Measurements from ENCODE around the gene PRKCE. TPM values are rescaled to one million over a fixed set of nuclear protein-coding genes. Genes with fewer than 3 reads are reported as not detected.

The PRKCE gene
- total RNA-seq, 2 experiments from 2014 or later, result 7.0 to 7.3 TPM

DNA sequence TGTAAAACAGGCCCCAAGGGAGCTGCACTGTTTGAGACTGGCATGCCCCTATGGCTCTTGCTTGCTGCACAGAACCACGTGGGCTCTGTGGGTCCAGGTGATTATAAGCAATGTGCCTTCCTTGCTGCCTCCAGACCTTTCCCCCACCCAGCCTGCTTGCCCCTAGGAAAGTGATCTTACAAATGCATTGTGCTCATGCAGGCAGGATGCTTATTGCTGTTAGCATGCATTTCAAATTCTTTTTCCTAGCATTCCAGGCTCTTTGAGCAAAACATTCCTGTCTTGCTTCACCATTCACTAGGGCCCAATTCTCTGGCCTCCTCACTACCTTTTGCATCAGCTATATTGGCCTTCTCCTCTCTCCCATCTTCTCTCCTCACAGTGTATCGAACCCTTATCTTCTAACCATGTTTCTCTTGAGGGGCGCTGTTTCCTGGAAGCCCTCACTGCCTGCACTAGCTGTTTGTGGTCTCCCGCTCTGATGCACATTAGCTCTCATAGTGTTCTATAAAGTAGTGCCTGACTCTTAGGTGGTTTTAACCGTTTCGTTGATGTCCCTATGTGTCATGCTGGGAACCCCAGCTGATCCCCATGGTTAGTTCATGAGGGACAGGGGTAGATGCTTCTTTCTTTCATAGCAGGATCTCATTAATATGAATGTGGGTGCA lies 492.8 kb downstream of the PRKCE start:
- ChIA-PET CTCF (interaction anchor here (1.0 to 1.5 kb wide), 2 partner anchors 91 to 137 kb away, joined by 3 read pairs; no protein-coding TSS in a partner anchor), POLR2A (no interaction called here)

DNA sequence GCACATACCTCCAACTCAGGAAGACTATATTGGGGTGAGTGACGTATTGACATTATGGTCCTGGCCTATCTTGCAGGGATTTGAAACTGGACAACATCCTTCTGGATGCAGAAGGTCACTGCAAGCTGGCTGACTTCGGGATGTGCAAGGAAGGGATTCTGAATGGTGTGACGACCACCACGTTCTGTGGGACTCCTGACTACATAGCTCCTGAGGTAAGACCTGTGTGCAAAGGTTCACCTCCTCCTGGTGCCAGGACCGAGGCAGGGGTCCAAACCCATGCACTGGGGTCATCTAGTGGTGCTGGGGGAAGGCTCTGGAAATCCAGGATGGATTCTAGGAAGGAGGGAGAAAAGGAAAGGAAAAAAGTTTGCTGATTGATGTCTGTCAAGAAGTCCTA lies 493.5 kb downstream of the PRKCE start:
- ChIA-PET POLR2A (no interaction called here), CTCF (interaction anchor here (1.0 to 1.5 kb wide), 2 partner anchors 91 to 136 kb away, joined by 3 read pairs; no protein-coding TSS in a partner anchor)

DNA sequence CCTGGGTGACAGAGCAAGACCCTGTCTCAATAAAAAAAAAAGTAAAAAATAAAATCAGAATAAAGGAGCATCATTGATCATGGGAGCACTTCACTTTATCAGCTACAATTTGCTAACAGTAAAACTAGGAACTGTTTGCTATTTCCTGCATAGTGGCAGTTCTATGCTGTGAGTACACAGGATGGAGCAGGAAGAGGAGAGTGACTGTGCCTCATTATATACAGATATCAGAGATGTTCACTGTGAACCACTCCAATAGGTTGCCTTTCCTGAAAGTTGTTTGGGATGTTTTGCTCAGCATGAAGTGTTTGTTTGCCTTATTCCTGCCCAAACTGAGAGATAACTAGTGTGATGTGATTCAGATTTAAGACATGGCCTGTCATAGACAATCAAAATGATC lies 494.4 kb downstream of the PRKCE start:
- CTCF ChIA-PET, result no interaction called here
- POLR2A ChIA-PET, result no interaction called here

DNA sequence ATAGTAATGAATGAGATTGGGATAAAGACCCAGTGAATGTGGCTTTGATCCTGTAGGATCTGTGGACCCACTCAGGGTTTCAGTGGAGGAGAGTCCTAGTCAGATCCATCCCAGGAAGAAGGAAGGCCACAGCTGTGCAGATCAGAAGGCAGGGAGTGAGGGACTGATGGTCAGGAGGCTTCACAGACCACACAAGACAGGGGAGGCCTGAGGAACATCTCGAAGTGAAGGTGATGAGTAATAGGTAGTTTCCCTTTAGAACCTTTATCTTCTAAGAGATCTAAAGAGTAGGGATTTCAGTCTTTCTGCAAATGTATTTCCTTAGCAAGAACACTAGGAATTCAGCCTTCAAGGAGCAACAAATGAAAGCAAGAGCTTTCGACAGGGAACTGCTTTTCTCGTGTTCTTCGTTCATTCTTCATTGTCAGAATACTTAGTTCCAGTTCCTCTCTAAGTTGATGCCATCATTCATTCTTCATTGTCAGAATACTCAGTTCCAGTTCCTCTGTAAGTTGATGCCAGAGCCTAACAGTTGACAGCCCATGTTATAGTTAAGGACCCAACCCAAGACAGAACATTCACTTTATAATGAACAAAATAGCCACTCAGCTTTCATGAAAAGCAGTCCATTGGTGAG lies 495.5 kb downstream of the PRKCE start:
- CTCF ChIA-PET, result no interaction called here

DNA sequence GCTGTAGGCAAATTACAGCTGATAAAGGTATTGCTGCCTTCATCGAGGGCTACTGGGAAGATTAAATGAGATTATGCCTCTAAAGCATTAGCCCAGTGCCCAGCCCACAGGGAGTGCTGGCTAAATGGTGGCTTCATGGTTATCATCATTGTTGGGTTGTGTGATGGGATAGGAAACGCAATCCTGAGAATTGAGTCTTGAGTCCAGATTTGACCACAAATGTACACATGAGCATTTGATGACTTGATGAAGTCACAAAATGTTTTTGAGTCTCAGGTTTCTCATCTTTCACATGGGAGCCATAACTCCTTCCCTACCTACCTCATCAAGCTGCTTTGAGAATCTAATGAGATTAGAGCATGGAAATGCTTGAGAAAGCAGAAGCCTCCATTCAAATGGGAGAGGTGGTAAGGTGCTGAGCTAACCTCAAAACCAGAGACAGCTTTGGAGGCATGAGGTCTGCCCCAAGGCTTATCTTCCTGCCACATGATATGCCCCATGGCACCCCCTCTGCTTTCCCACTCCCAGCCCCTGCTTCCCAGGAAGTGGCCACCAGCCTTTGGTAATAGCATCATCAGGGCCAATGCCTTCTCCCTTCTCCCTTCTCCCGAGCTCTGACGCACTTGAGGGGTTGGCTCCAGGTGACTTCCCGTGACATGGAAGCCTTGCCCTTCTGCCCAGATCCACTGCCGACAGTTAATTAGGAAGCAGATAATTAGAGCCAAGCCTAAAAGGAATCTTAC lies 496.3 kb downstream of the PRKCE start:
- POLR2A ChIA-PET, result no interaction called here

More for the DNA sequence above, 495.5 kb downstream of the PRKCE start:
- POLR2A ChIA-PET, result no interaction called here

DNA sequence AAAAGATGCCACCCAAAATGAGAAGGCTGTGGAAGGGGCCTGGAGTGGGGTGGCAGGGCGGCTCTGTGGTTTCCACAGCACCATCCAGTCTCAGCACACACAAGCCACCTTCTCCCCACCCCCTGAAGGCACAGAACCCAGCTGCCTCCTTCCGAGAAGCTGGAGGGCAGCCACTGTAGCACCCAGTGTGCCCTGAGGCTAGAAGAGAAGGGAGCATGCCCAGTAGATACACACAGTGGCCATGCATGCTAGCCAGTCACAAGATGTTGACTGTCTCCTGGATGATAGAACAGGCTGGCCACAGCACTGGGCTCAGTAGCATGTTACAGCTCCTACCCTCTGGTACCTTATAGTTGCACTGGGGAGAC lies 496.9 kb downstream of the PRKCE start:
- ChIA-PET POLR2A (no interaction called here), CTCF (no interaction called here)

More for the DNA sequence above, 496.3 kb downstream of the PRKCE start:
- CTCF ChIA-PET, result no interaction called here

DNA sequence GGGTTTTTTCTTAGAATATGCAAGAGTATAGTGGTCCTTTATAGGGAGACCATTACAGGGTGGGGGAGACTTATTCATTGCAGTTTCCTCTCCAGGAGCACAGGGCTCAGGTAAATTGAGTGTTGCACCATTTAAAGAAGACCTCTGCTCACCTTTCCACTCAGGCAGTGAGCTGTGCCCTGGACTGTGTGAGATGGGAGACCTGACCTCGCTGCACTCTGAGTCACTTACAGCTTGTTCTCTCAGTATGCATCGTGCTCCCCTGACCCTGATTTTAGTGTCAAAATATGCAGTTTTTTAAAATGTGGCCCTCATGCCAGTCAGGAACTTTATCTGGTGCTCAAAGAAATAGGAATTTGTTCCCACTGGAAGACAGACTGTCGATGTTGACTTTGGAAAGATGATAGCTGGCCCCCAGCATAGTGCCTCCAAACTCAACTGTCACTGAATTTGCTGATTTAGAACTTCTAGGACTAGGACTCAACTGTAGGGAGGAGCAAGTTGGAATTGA lies 499.0 kb downstream of the PRKCE start:
- CTCF ChIA-PET, result interaction anchor here (0.6 kb wide), 1 partner anchor 834 kb away, joined by 3 read pairs; no protein-coding TSS in a partner anchor
- POLR2A ChIA-PET, result no interaction called here

DNA sequence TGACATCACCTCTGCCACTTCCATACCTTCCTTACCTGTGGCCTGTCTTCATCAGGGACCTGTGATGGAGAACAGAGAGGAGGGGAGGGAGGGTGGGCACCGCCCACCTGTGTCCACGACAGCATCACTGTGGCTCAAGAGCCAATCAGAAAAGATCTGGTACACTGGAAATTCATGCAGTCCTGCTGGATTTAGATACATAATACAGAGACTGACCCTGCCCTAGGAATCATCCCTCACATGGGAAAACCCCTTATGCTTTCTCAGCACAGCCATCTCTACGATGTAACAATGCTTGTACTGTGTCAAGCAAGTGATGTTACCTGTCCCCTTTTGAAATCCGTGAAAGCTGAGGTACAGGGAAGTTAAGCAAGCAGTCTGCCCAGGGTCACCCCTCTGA lies 500.1 kb downstream of the PRKCE start:
- CTCF ChIA-PET, result no interaction called here
- POLR2A ChIA-PET, result no interaction called here

DNA sequence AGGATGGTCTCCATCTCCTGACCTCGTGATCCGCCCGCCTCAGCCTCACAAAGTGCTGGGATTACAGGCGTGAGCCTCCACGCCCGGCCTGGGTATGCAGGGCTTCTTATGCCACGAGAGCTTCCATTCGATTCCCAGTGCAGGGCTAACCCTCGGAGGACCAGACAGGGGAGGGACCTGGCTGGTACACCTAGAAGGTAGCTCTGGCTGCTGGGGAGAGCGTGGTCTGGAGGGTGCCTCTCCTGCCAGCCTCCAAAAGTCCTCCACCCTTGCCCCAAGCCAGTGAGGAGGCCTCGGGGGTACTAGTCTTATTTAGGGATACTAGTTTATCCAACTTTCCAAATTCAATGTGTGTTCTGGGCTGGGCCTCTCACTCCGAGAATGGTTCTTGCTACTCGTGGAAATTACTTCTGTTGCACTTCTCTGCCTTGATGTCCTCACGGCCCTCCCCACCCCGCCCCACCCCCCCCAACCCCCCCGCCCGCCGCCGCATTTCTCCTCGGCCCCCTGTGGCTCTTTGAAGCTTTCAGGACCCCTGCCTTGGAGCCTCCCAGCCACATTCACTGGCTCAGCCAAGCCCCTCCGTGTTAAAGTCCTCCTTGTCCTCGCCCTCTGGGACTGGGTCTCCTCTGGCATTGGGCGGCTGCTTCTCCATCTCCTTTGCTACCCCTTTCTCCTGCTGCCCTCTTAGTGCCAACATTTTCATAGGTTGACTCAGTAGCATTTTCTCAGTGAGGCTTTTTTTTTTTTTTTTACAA lies 502.7 kb downstream of the PRKCE start:
- POLR2A ChIA-PET, result no interaction called here
- CTCF ChIA-PET, result no interaction called here

DNA sequence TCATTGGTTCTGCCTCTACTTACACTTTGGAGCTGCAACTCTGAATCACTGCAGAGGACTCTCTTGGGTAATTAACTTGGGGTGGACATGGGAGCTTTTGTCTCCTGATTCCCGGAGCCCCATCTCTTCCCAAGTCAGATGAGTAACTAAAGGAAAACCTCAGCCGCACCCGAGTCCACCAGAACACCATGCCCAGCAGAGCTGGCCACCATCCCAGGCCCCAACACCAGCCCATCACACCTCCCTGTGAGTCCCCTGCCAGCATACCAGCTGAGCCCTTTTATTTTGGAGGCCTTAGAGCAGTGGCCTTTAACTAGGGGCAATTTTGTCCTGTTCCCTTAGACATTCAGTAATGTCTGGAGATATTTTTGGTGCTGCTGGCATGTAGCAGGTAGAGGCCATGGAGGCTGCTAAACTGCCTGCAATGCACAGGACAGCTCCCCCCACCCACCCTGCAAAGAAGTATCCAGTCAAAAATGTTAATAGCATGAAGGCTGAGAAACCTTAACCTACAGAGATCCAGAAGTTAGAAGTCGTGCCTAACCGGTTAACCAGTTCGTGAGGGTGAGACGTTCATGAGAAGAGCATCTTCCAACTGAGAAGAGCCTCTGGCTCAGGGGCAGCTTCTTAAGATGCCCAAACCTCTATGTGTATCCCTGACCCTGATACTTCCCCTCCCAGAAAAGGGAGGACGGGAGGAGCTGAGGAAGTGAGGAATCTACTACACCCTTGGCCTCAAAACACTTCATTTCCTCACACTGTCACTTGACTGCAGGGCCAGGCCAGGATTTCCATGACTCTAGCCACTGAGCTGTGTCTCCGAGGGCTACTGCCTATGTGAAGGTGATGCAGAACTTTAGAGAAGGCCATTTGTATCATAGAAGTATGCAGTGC lies 505.8 kb downstream of the PRKCE start:
- POLR2A ChIA-PET, result no interaction called here
- CTCF ChIA-PET, result no interaction called here

DNA sequence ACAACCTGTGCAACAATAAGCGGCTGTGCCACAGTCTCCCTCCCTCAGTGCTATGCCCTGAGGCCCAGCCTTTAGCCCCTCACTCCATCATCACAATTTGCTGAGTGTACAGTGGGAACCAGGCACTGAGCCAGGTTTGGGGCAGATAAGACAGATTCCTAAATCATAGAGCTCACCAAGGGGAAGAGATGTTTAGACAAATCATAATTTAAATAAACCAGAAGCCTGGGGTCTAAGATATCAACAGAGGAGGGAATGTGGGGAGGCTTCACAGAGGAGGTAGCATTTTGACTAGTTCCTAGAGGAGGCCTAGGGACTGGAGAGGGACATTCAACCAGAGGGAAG lies 506.5 kb downstream of the PRKCE start:
- CTCF ChIA-PET, result no interaction called here
- POLR2A ChIA-PET, result no interaction called here

DNA sequence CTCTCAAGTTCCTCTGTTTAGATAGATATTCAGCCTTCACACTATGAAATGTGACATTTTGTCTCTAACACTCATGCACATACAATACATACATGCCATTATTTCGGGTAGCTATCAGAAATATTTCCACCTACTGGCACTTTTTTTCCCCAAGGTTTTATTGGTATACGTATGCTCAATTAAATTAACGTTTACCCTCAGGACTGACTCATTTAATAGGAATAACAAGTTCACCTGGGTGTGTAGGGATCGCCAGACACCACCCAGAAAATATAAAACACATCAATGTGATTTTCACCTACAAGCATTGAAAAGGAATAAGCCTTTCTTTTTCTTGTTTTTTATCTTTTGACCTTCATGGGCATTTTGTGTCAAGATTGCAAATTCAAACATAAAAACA lies 507.2 kb downstream of the PRKCE start:
- ChIA-PET CTCF (no interaction called here), POLR2A (no interaction called here)

DNA sequence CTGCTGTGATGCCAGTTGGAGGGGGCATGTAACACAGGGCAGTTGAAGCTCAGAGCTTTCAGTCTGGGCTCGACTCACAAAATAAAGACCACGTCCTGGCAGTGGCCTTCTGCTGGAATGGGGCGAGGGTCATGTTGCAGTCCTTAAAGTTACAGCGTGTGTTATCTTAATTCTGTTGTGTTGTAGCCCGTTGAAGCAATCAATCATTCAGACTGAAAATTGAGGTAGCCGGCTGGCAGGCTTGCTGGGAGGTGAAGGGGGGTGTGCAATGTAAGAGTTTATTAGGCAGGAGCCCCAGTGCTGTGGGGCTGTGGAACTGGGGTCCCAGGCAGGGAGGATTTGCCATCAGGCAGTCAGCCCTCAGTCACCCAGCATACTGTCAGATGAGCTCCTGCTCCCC lies 508.9 kb downstream of the PRKCE start:
- ChIA-PET POLR2A (interaction anchor here (0.6 kb wide), 1 partner anchor 296 kb away, joined by 5 read pairs; no protein-coding TSS in a partner anchor), CTCF (no interaction called here)

DNA sequence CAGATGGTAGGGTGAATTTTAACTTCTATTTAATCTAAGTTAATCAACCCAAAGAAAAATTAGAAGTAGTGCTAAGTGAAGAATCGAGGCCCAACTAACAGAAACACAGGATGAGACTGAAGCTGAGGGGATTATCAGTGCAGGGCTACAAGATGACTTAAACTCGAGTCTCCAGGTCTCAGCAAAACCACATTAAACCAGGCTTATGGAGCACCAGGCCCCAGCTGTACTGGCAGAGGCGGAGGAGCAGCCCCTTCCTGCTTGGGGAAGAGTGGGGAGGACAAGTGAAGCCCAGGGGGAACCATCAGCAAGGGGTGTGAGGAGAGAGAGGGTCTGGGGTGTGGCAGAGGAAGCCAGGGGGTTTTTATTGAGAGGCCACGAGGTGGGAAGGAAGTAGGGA lies 509.8 kb downstream of the PRKCE start:
- ChIA-PET CTCF (no interaction called here), POLR2A (no interaction called here)

DNA sequence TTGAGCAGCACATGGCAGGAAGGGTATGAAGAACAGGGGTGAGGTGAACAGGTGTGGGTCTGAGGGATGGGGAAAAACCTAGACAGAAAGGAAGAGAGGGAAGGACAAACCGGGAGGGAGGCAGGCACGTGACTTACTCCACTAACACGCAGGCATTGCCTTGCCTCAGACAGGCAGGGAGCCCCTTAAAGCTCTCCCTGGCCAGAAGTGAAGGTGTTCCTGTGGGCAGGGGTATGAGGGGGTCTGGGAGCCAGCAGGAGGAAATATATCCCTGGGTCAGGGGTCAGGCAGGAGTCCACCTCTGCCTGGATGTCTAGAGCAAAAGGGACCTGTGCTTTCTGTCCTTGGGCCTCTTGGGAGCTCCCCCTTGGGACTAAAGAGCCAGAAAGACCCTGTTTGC lies 510.4 kb downstream of the PRKCE start:
- CTCF ChIA-PET, result no interaction called here

DNA sequence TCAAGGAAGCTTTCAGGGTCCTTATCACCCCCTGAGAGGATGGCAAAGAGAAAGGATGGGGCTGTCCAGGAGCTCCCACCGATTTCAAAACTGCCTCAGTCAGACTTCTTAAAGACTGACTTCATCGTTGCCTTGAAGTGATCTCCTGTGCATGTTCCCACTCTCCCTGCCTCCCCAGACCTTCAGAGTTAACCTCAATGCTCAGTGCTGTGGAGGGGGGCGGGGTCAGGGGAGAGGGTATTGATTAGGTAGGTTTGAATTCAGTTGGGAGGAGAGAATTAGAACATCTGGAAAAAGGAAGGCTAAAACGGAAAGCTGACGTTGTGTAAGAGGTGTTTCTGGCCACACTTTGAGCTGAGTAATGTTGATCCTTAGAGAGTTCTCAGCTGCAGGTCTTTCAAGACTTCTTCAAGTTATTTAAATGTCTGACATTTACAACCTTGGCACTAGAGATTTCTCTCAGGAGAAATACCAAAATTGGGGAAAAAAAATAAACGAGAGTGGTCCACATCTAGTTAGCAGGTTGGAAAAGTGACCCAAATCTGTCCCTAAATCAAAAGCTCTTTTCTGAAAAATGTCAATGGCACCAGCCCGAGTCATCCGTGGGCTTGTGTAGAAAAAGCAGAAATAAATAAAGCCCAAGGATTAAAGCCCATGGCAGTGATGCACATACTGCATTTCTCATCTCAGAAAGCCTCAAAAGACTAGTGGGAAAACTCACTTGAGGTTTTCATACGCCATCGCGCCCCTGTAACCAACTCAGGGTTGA lies 511.0 kb downstream of the PRKCE start:
- POLR2A ChIA-PET, result no interaction called here
- CTCF ChIA-PET, result no interaction called here

More for the DNA sequence above, 510.4 kb downstream of the PRKCE start:
- POLR2A ChIA-PET, result no interaction called here

DNA sequence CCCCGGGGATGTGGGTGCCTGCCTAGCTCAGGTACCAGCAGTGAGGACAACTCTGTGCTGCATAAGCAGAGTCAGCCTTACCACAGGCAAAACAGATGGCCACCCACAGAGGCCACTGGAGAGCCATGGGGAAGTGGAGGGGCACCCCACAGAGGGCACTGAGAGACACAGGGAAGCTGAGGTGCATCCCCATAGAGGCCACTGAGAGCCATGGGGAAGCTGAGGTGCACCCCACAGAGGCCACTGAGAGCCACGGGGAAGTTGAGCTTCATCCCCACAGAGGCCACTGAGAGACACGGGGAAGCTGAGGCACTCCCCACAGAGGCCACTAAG lies 511.6 kb downstream of the PRKCE start:
- ChIA-PET CTCF (no interaction called here), POLR2A (no interaction called here)

DNA sequence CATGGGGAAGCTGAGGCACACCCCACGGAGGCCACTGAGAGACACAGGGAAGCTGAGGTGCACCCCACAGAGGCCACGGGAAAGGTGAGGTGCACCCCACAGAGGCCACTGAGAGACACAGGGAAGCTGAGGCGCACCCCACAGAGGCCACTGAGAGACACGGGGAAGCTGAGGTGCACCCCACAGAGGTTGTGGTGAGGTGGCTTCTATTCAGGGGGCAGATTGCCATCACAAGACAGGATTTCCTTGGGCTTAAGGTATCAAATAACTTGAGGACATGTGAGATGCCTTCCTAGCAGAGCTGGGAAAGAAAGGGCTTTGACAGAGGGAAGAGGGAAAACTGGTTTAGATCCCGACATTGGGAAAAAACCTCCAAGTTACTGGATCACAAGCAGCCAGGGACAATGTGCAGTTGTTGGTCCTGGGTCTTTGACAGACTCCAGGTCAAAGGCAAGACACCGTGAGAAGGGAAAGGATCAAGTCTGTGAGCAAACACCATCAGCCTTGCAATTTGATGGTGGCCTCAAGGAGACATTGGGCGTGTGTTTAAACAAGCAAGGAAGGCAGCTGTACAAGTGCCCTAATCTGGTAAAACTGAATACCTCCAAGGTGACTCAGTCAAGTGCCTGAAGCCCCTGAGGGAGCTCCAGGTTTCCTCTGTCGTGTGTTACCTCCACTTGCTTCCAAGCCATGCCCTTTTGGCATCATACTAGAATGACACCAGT lies 512.5 kb downstream of the PRKCE start:
- CTCF ChIA-PET, result no interaction called here
- POLR2A ChIA-PET, result no interaction called here
